IMR-90 (cell line): Measurements from ENCODE around the gene TMEM63C. TPM values are rescaled to one million over a fixed set of nuclear protein-coding genes. Genes with fewer than 3 reads are reported as not detected.
A peak's percentile ranks its signal among the peaks of the same experiment; 100 is the strongest.

Experiments
- ATAC-seq: fragments of 200-7000 bp; cut with Tn5 transposase; 2 replicates; pipeline ENCODE4 v1.9.1; 2020; ENCODE audit warnings: low read depth, mild to moderate bottlenecking, moderate library complexity
- BruUV-seq: library from RNA; stranded (reverse); fragments of 400-500 nt; replicated peaks from 2 replicates; lab custom pipeline; 2021; lab: Mats Ljungman, UMichigan
- CTCF ChIA-PET: fragments of 300-600 bp; formaldehyde crosslinking; extraction: SDS; loops from one replicate; lab custom pipeline; 2021; ENCODE audit warnings: antibody characterized with exemption; lab: Yijun Ruan, JAX
- POLR2A ChIA-PET: fragments of 300-600 bp; sonication (Branson Sonifier 250); formaldehyde crosslinking; loops from one replicate; lab custom pipeline; 2022; ENCODE audit warnings: antibody characterized with exemption; ENCODE audit not compliant: unreplicated experiment; lab: Charles Lee
- DNase-seq: peaks from one replicate; pipeline ENCODE4 v3.0.0; 2013
- H2AFZ ChIP-seq: replicated peaks from 2 replicates; pipeline ENCODE3; 2013; ENCODE audit warnings: low read length, mild to moderate bottlenecking; ENCODE audit not compliant: poor library complexity
- H2AK5ac ChIP-seq: 2 replicates; pipeline ENCODE4 v1.6.1; 2013; ENCODE audit warnings: low read depth, low read length, inconsistent platforms
- H2AK9ac ChIP-seq: replicated peaks from 2 replicates; pipeline ENCODE3; 2013; ENCODE audit warnings: mild to moderate bottlenecking, low read depth, low read length, moderate library complexity; ENCODE audit not compliant: poor library complexity
- H2BK120ac ChIP-seq: 2 replicates; pipeline ENCODE4 v1.6.1; 2013; ENCODE audit warnings: low read depth, low read length, inconsistent platforms
- H2BK15ac ChIP-seq: 3 replicates; pipeline ENCODE4 v1.6.1; 2013; ENCODE audit warnings: low read depth, low read length, inconsistent platforms
- H2BK20ac ChIP-seq: 2 replicates; pipeline ENCODE4 v1.6.1; 2013; ENCODE audit warnings: low read depth, mild to moderate bottlenecking, inconsistent platforms, low read length, moderate library complexity
- H2BK5ac ChIP-seq: 2 replicates; pipeline ENCODE4 v1.6.1; 2013; ENCODE audit warnings: mild to moderate bottlenecking, low read depth, low read length, inconsistent platforms; ENCODE audit not compliant: poor library complexity, severe bottlenecking
- H3K14ac ChIP-seq: replicated peaks from 2 replicates; pipeline ENCODE4 v1.6.1; 2013; ENCODE audit warnings: low read depth, low read length, inconsistent platforms
- H3K18ac ChIP-seq: 2 replicates; pipeline ENCODE4 v1.6.1; 2013; ENCODE audit warnings: low read depth, low read length, control low read depth
- H3K23ac ChIP-seq: 2 replicates; pipeline ENCODE4 v1.6.1; 2013; ENCODE audit warnings: low read depth, low read length, inconsistent platforms
- H3K27ac ChIP-seq: 2 replicates; pipeline ENCODE4 v1.5.1; 2013; ENCODE audit warnings: mild to moderate bottlenecking, control low read depth, low read length; ENCODE audit not compliant: insufficient read depth
- H3K27me3 ChIP-seq: 2 replicates; pipeline ENCODE4 v1.6.1; 2013; ENCODE audit warnings: low read length; ENCODE audit not compliant: control insufficient read depth, insufficient read depth
- H3K36me3 ChIP-seq: 2 replicates; pipeline ENCODE4 v1.6.1; 2013; ENCODE audit warnings: low read length, mixed read lengths; ENCODE audit not compliant: control insufficient read depth, insufficient read depth
- H3K4ac ChIP-seq: 2 replicates; pipeline ENCODE4 v1.6.1; 2013; ENCODE audit warnings: low read depth, low read length, inconsistent platforms
- H3K4me1 ChIP-seq: 2 replicates; pipeline ENCODE4 v1.6.1; 2013; ENCODE audit warnings: low read length, mixed read lengths; ENCODE audit not compliant: control insufficient read depth, insufficient read depth
- H3K4me2 ChIP-seq: 2 replicates; pipeline ENCODE4 v1.6.1; 2013; ENCODE audit warnings: low read depth, mild to moderate bottlenecking, control low read depth, low read length, moderate library complexity
- H3K4me3 ChIP-seq: 2 replicates; pipeline ENCODE4 v1.5.1; 2013; ENCODE audit warnings: low read depth, mild to moderate bottlenecking, control low read depth, low read length, moderate library complexity; ENCODE audit not compliant: insufficient read depth
- H3K56ac ChIP-seq: 2 replicates; pipeline ENCODE4 v1.6.1; 2013; ENCODE audit warnings: low read length, inconsistent platforms; ENCODE audit not compliant: insufficient read depth; ENCODE audit errors: extremely low read depth
- H3K79me1 ChIP-seq, 2 experiments: 2 replicates each; pipeline ENCODE4 v1.6.1; 2013; ENCODE audit warnings: low read length in 2 of 2, inconsistent platforms in 1 of 2, low read depth in 1 of 2
- H3K9ac ChIP-seq: 2 replicates; pipeline ENCODE4 v1.6.1; 2013; ENCODE audit warnings: low read depth, low read length, control low read depth
- H3K9me1 ChIP-seq: 2 replicates; pipeline ENCODE4 v1.6.1; 2013; ENCODE audit warnings: low read length, inconsistent platforms; ENCODE audit not compliant: insufficient read depth
- H3K9me3 ChIP-seq: 2 replicates; pipeline ENCODE4 v1.6.1; 2013; ENCODE audit warnings: low read length; ENCODE audit not compliant: control insufficient read depth, insufficient read depth
- H4K20me1 ChIP-seq: 2 replicates; pipeline ENCODE4 v1.6.1; 2013; ENCODE audit warnings: low read length, inconsistent platforms; ENCODE audit not compliant: insufficient read depth
- H4K5ac ChIP-seq: 2 replicates; pipeline ENCODE4 v1.6.1; 2013; ENCODE audit warnings: mild to moderate bottlenecking, low read depth, low read length, control low read depth
- H4K8ac ChIP-seq, 2 experiments: 2 replicates each; pipeline ENCODE4 v1.6.1; 2013; ENCODE audit warnings: low read depth in 2 of 2, low read length in 2 of 2, control low read depth in 1 of 2, inconsistent platforms in 1 of 2
- H4K91ac ChIP-seq: 2 replicates; pipeline ENCODE4 v1.6.1; 2013; ENCODE audit warnings: low read depth, low read length, inconsistent platforms; ENCODE audit not compliant: insufficient read depth
- BHLHE40 ChIP-seq: fragments of 150-350 bp; IDR thresholded peaks from 2 replicates; pipeline ENCODE4 v1.6.1; 2016; ENCODE audit warnings: mild to moderate bottlenecking, low read depth, low read length
- CEBPB ChIP-seq: IDR thresholded peaks from 2 replicates; pipeline ENCODE4 v1.6.1; 2012; ENCODE audit warnings: low read depth, low read length, improper control_type of control experiment
- CHD1 ChIP-seq: IDR thresholded peaks from 2 replicates; pipeline ENCODE4 v1.6.1; 2012; ENCODE audit warnings: low read depth, low read length, improper control_type of control experiment
- ELK1 ChIP-seq: fragments of 150-350 bp; IDR thresholded peaks from 2 replicates; pipeline ENCODE4 v1.6.1; 2016; ENCODE audit warnings: low read depth, mild to moderate bottlenecking, low read length, moderate library complexity, borderline replicate concordance
- FOS ChIP-seq: fragments of 150-350 bp; IDR thresholded peaks from 2 replicates; pipeline ENCODE4 v1.6.1; 2016; ENCODE audit warnings: low read depth, low read length
- MAZ ChIP-seq: IDR thresholded peaks from 2 replicates; pipeline ENCODE4 v1.6.1; 2012; ENCODE audit warnings: low read depth, mild to moderate bottlenecking, low read length, improper control_type of control experiment, moderate library complexity, borderline replicate concordance
- MXI1 ChIP-seq: IDR thresholded peaks from 2 replicates; pipeline ENCODE4 v1.6.1; 2012; ENCODE audit warnings: low read depth, mild to moderate bottlenecking, low read length, moderate library complexity, borderline replicate concordance
- NFE2L2 ChIP-seq: fragments of 150-350 bp; IDR thresholded peaks from 2 replicates; pipeline ENCODE4 v1.6.1; 2016; ENCODE audit warnings: low read depth, mild to moderate bottlenecking, low read length
- POLR2A ChIP-seq: IDR thresholded peaks from 2 replicates; pipeline ENCODE4 v1.6.1; 2012; ENCODE audit warnings: mild to moderate bottlenecking, low read depth, low read length
- RAD21 ChIP-seq: IDR thresholded peaks from 2 replicates; pipeline ENCODE4 v1.6.1; 2012; ENCODE audit warnings: low read length, improper control_type of control experiment
- RCOR1 ChIP-seq: IDR thresholded peaks from 2 replicates; pipeline ENCODE4 v1.6.1; 2012; ENCODE audit warnings: mild to moderate bottlenecking, low read length, improper control_type of control experiment; ENCODE audit not compliant: insufficient replicate concordance
- RFX5 ChIP-seq: IDR thresholded peaks from 2 replicates; pipeline ENCODE4 v1.8.0; 2012; ENCODE audit warnings: low read depth, mild to moderate bottlenecking, low read length, moderate library complexity
- SMC3 ChIP-seq: fragments of 150-350 bp; IDR thresholded peaks from 2 replicates; pipeline ENCODE4 v1.6.1; 2016; ENCODE audit warnings: low read depth, mild to moderate bottlenecking, antibody characterized with exemption, low read length, moderate library complexity
- WGBS, 2 experiments: methylation state at CpG; one replicate each; pipeline versions ENCODE4 v1.1.5 to v1.1.7; 2013; ENCODE audit warnings: missing lambda C conversion rate in 2 of 2; ENCODE audit not compliant: insufficient read length in 1 of 2; ENCODE audit errors: extremely low coverage in 2 of 2; 5-methylcytosine and 5-hydroxymethylcytosine counted together
- dilution Hi-C: fragments of 300-500 bp; cut with HindIII; formaldehyde crosslinking; loops from one replicate; pipeline ENCODE4 v1.14.3; 2018; ENCODE audit warnings: low sequenced_read_pairs; ENCODE audit not compliant: unreplicated experiment
- in situ Hi-C: fragments of 300-500 bp; cut with MboI; formaldehyde crosslinking; loops from 3 replicates; pipeline ENCODE4 v1.14.3; 2019; ENCODE audit warnings: low sequenced_read_pairs, inconsistent platforms, mixed read lengths
- intact Hi-C: fragments of 100-400 bp; cut with micrococcal nuclease; formaldehyde crosslinking; loops from 2 replicates; pipeline ENCODE4 v1.10.0; 2022
- polyA plus RNA-seq, 3 experiments: library from polyadenylated mRNA; depleted of rRNA; stranded (reverse); fragments of >200 nt; gene quantifications; 2 replicates each; pipeline ENCODE4 v1.2.3, GENCODE V29; 2012; ENCODE audit warnings: low replicate concordance in 1 of 3
- total RNA-seq: library from RNA; depleted of rRNA; stranded (reverse); fragments of >200 nt; gene quantifications from 2 replicates; pipeline ENCODE4 v1.2.3, GENCODE V29; 2012
- TF ChIP-seq, protein P1 (sequence below): conservative IDR thresholded peaks from 2 replicates; pipeline ENCODE4 v1.5.1; 2012; ENCODE audit warnings: mild to moderate bottlenecking, low read depth, low read length, improper control_type of control experiment

The TMEM63C gene
- total and polyA plus RNA-seq, 2 of the 4 experiments (the other 2 are of a cell fraction), result under 0.01 TPM; not detected in 1

DNA sequence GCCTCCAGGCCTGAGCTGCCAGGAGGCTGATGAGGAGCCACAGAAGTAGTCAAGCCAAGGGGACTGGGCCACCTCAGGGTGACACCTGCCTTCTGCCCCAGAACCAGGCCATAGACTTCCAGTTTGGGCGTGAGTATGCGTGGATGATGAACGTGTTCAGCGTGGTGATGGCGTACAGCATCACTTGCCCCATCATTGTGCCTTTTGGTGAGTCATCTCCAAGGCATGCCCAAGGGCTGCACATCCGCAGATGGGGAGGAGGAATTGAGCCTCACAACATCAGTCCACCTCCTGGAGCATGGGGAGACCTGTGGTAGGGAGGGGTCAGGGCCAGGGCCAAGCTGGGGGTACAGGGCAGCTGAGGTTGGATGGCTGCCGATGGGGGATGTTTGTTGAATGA is 67.1 kb downstream of the TMEM63C start:
- no peak overlapping the region for H3K4me3 ChIP-seq
- BruUV-seq, result no TSS peak
- in situ Hi-C loops, result no loop called here

More for the DNA sequence above, 67.1 kb downstream of the TMEM63C start:
- Histone ChIP-seq H3K4me2 (no peak overlapping the region), H3K27ac (no peak overlapping the region), H3K23ac (no peak overlapping the region), H4K91ac (no peak overlapping the region), H2AFZ (no peak overlapping the region), H2BK20ac (no peak overlapping the region), H2BK15ac (no peak overlapping the region), H3K56ac (no peak overlapping the region), H3K4me1 (no peaks in the 10 kb centered on the region), H3K9me3 (no peaks in the 10 kb centered on the region), H2BK5ac (no peak overlapping the region), H3K79me1 (no peaks in the 10 kb centered on the region), H4K20me1 (no peaks in the 10 kb centered on the region), H3K36me3 (no peaks in the 10 kb centered on the region), H2BK120ac (no peak overlapping the region), H4K8ac (no peak overlapping the region), H3K14ac (no peak overlapping the region), H3K9ac (no peak overlapping the region), H2AK5ac (no peak overlapping the region), H2AK9ac (peak overlapping the region; percentile 28), H3K27me3 (peaks cover 3% of the 10 kb centered on the region; the same call in 1 of the 2 replicates), H4K5ac (no peak overlapping the region), H3K18ac (no peak overlapping the region), H3K9me1 (0 out of 2 replicates have a peak, but pooled peaks cover under 1% of the 10 kb centered on the region), H3K4ac (no peak overlapping the region)
- intact Hi-C loops, result no loop called here
- WGBS, 2 experiments, result no CpG with 5 or more reads among the region's 7 CpGs
- ATAC-seq (no peak), DNase-seq (peak; percentile 16)
- ChIA-PET POLR2A (no interaction called here), CTCF (no interaction called here)
- TF ChIP-seq MAZ (no peak), ELK1 (no peak), CEBPB (no peak), RAD21 (no peak), NFE2L2 (no peak), BHLHE40 (no peak), POLR2A (no peak), SMC3 (no peak), RCOR1 (no peak), RFX5 (no peak), FOS (no peak), MXI1 (no peak), CHD1 (no peak)
- TF ChIP-seq, protein P1, sequence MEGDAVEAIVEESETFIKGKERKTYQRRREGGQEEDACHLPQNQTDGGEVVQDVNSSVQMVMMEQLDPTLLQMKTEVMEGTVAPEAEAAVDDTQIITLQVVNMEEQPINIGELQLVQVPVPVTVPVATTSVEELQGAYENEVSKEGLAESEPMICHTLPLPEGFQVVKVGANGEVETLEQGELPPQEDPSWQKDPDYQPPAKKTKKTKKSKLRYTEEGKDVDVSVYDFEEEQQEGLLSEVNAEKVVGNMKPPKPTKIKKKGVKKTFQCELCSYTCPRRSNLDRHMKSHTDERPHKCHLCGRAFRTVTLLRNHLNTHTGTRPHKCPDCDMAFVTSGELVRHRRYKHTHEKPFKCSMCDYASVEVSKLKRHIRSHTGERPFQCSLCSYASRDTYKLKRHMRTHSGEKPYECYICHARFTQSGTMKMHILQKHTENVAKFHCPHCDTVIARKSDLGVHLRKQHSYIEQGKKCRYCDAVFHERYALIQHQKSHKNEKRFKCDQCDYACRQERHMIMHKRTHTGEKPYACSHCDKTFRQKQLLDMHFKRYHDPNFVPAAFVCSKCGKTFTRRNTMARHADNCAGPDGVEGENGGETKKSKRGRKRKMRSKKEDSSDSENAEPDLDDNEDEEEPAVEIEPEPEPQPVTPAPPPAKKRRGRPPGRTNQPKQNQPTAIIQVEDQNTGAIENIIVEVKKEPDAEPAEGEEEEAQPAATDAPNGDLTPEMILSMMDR, result no peak
- dilution Hi-C loops, result no loop called here
